HG03196 (cell line): ENCODE data around the gene BCL11B.

Experiments
- ATAC-seq: cut with Tn5 transposase; IDR thresholded peaks from one replicate; pipeline ENCODE4 v1.9.1; 2021; ENCODE audit not compliant: unreplicated experiment

BCL11B gene

GRCh38 chr14:99271951-99272631 lies at the start of gene BCL11B:
BCL11B (minus strand) TSS chr14:99272197; CDS start chr14:99271218, 979 bp downstream.
- peak; percentile 65 for ATAC-seq

GRCh38 chr14:99321236-99321925 lies 49.4 kb upstream of the BCL11B start:
- ATAC-seq: no peak

GRCh38 chr14:99320621-99321235 lies 48.7 kb upstream of the BCL11B start:
- no peak for ATAC-seq

GRCh38 chr14:99320105-99320572 lies 48.1 kb upstream of the BCL11B start:
- peak; percentile 64 for ATAC-seq

- no peak for ATAC-seq
Observed at GRCh38 chr14:99318959-99319295, 46.9 kb upstream of the BCL11B start.

GRCh38 chr14:99318091-99318958 lies 46.3 kb upstream of the BCL11B start:
- no peak for ATAC-seq

GRCh38 chr14:99317231-99318090 lies 45.5 kb upstream of the BCL11B start:
- no peak for ATAC-seq

GRCh38 chr14:99316281-99317163 lies 44.5 kb upstream of the BCL11B start:
- ATAC-seq: no peak

GRCh38 chr14:99315197-99315596 lies 43.2 kb upstream of the BCL11B start:
- no peak for ATAC-seq

GRCh38 chr14:99314623-99315022 lies 42.6 kb upstream of the BCL11B start:
- no peak for ATAC-seq

- no peak for ATAC-seq
Observed at GRCh38 chr14:99313234-99313633, 41.2 kb upstream of the BCL11B start.

- no peak for ATAC-seq
Observed at GRCh38 chr14:99312106-99312505, 40.1 kb upstream of the BCL11B start.

GRCh38 chr14:99309220-99309766 lies 37.3 kb upstream of the BCL11B start:
- no peak for ATAC-seq

GRCh38 chr14:99304208-99304607 lies 32.2 kb upstream of the BCL11B start:
- ATAC-seq: no peak

- no peak for ATAC-seq
Observed at GRCh38 chr14:99300190-99300589, 28.2 kb upstream of the BCL11B start.

GRCh38 chr14:99296517-99296916 lies 24.5 kb upstream of the BCL11B start:
- no peak for ATAC-seq

GRCh38 chr14:99289394-99290189 lies 17.6 kb upstream of the BCL11B start:
- ATAC-seq: no peak

- ATAC-seq: no peak
Observed at GRCh38 chr14:99288948-99289347, 17.0 kb upstream of the BCL11B start.
